NCI-H2107 (cell line): Measurements from ENCODE around the gene MCCC1.

Source experiments
- DNase-seq: peaks from one replicate; lab custom pipeline; 2025; lab: John Stamatoyannopoulos, UW

Gene MCCC1

DNA sequence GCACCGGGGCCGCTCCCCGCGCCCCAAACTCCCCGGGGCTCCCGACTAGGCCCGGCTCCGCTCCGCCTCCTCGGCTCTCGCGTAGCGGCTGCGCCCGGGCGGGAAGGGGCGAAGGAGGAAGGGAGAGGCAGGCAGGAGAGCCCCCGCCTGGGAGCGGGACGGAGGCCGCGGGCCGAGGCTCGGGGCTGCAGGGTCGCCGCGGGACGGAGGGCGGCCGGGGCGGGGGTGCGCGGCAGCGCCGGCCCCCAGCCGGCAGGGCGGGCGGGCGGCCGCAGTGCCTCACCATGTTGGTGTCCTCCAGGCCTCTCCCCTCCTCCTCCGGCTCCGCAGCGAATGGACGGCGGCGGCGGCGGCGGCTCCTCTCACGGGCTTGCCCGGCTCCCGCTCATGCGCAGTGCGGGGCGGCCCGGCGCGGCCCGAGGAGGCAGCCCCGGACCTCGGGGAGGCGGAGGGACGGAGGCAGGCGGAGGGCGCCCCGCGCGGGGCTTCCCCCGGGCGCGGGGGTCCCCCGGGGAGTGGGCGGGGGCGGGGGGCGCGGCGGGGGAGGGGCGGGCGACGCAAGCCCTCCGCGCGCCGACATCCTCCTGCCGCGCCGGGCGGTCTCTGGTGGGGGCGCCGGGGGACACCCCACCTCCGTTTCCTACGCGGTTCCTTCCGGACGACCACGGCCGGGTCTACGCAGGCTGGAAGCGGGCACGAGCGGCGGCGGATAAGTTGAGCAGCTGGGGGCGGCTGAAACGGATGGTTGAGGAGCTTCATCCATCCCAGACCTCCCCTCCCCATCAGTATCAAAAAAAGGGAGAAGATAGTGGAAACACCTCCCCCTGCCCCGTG is 118.9 kb downstream of the MCCC1 start, which contains the start of gene DCUN1D1:
DCUN1D1 (minus strand) TSS at position 335 of the 834 bp plus-strand sequence; CDS start at position 286, 49 bp downstream.
- peak; percentile 92 for DNase-seq

DNA sequence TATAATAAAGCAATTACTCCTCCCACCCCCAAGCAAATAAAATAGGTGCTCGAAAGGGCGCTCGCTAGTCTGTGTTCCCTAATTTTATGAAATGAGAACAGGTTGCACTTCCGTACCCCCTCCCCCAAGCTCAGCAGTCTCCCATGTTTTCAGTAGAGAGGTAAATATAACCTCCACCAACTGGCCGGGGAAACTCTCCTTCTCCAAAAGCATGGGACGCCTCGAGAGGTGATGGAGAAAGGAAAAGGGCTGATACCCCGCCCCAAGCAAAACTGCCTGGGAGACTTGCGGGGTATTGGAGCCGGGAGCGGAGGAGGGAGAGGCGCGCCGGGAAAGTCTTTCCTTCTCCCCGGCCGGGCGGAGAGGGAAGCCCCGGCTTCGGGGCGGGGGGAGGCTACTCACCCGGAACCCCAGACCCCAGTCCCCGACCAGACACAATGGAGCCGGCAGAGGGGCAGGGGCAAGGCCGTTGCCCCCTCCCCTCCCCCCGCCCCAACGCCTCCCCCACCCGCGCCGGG is 119.6 kb downstream of the MCCC1 start:
- no peak for DNase-seq

DNA sequence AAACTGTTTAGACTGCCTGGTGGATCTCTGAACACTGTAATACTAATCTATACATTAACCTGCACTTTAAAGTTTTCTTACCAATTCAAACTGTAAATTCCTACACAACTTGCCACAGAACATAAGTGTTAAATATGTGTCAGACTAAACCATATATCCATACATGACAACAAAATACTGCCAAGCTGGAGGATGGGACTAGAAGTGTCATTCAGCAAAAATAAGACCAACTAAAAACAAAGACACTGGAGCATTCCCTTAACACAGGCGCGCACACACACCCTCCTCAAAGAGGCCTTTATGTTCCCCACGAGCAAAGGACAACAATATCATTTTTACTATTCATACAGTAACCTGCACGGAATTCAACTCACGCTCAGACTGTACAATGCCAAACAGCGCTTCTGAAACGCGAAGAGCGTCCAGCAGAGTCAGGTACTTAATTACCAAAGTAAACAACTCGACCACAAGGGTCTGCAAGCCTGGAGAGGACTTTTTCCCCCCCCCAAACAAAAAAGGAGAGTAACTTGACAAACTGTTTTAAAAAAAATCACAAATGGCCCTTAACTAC is 120.1 kb downstream of the MCCC1 start:
- no peak for DNase-seq

DNA sequence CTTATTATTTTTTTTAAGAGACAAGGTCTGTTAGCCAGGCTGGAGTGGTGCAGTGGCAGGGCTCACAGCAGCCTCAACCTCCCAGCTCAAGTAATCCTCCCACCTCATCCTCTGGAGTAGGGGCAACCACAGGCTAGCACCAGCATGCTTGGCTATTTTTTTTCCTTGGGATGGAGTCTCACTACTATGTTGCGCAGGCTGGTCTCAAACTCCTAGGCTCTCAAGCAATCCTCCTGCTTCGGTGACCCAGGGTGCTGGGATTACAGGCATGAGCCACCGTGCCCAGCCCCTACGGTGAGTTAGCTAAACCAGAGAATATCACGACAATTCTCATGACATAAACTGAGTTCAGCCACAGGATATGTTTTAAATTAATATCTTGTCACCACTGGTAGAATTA is 120.9 kb downstream of the MCCC1 start:
- no peak for DNase-seq

DNA sequence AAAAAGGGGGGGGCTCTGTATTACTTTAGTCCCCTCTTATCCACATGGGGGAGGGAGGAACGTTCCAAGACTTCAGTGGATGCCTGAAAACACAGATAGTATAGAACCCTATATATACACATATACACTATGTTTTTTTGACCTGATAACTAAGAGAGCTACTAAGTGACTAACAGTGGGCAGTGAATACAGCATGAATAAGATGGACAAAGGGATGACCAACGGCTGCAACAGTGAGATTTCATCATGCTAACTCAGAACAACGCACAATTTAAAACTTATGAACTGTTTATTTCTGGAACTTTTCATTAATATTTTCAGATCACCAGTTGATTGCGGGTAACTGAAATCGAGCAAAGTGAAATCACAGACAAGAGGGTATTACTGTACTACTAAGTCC is 126.2 kb downstream of the MCCC1 start:
- DNase-seq: no peak

DNA sequence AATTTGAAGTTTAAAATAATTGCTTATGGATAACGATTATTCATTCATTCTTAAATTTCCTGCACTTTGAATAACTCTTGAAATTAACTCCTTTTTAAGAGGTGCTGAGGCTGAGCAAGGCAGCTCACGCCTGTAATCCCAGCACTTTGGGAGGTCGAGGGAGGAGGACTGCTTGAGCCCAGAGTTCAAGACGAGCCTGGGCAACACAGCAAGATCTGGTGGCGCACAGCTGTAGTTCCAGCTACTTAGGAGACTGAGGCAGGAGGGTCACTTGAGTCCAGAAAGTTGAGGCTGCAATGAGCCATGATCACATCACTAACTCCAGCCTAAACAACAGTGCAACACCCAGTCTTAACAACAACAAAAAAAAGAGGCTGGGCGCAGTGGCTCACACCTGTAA is 126.9 kb downstream of the MCCC1 start:
- DNase-seq: no peak

DNA sequence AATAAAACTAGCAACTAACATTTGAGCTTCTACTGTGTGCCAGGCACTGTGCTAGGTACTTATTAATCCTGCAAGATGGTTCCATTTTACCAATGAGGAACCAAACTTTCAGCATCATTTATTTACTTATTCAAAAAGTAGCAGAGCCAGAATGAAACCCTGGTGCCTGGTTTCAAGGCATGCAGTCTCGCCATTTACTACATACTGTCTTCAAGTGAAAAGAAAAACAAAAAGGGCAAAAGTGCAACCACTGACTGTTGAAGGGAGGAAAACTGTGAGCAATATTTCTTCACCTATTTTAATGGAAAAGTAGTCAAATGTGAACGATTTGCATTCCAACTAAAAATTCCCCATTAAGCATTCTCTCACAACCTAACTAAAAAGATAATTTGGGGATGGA is 127.7 kb downstream of the MCCC1 start:
- no peak for DNase-seq

DNA sequence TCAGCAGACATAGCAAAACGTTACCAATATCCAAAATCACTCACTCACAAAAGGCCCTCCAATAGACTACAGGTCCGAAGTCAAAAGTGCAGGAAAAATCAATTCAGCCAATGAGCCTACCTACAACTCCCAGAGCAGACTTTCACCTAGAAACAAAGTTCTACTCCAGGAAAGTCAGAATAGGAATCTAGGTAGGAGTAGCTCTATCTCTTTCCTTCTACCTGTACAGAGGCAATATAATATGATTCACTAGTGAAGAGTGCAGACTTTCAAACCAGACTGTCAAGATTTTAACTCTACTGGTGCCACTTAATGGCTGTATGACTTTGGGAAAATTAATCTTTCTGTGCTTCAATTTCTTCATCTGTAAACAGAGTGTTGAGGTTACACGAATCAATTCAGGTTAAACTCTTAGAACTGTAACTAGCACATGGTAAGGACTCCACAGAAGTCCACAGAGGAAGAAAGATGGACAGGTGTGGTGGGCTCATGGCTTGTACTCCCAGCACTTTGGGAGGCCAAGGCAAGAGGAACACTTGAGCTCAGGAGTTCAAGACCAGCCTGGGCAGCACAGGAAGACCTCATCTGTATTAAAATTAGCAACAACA is 128.4 kb downstream of the MCCC1 start:
- DNase-seq: no peak

DNA sequence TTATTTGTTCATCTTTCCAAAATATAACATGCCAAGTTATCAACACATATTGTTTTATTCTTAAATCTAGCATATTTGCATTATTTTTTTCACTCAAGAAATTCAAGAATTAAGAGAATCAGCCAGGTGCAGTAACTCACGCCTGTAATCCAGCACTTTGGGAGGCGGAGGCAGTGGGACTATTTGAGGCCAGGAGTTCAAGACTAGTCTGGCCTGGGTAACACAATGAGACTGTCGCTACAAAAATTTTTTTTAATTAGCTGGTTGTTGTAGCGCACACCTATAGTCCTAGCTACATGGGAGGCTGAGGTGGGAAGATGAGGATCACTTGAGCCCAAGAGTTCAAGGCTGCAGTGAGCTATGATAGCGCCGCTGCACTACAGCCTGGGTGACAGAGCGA is 129.4 kb downstream of the MCCC1 start:
- no peak for DNase-seq

DNA sequence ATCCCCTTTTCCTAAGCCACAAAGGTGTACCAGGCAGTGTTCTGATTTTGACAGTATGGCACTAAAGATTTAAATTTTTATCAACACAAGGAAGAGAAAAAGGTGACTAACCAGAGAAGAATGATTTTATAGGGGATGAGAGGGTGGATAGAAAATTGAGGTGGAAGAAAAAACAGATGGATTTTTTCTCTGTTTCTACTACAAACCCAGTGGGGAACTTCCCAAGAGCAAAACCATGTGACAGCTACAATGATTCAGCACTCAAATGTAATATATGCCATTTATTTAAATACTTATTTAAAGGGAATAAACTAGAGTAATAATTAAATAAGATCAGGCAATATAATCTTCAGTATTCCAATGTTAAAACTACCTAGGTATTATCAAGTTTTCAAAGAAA is 130.0 kb downstream of the MCCC1 start:
- DNase-seq: no peak

DNA sequence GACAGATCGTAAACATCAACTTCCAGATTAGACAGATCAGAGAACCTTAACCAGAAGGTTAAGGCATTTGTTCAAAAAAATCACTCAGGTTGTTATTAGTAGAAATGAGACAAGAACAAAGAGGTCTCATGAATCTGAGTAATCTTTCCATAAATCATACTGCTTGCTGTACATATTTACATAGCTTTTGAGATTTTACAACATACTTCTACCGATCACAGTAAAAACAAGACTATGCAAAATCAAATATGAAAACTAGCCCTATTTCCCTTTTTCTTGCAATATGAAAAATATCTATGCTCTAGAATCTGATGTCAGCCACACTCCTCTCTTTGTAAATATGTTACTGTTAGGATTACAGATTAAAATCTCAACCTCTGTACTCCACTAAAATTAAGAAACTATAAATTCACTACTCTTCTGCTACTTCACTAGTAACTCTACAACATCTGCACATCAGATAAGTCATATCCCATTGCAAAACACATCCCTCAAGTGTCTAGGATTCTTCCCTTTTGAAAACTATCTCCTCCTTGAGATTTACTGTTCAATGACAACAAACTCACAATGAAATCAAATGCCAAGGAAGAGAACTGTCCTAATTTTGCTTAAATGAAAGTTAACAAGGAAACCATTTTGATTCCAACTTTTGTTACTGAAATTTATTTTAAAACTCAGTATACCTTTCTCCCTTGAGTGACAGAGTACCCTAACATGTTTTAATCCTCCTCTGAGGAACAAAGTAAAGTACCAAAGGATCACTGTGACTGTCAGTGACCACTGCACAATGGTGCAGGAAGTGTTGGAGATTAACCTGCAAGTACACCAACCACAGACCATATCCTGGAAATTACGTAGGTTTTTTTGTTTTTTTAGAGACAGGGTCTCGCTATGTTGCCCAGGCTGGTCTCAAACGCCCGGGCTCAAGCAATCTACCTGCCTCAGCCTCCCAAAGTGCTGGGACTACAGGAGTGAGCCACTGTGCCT is 131.8 kb downstream of the MCCC1 start:
- DNase-seq: no peak

DNA sequence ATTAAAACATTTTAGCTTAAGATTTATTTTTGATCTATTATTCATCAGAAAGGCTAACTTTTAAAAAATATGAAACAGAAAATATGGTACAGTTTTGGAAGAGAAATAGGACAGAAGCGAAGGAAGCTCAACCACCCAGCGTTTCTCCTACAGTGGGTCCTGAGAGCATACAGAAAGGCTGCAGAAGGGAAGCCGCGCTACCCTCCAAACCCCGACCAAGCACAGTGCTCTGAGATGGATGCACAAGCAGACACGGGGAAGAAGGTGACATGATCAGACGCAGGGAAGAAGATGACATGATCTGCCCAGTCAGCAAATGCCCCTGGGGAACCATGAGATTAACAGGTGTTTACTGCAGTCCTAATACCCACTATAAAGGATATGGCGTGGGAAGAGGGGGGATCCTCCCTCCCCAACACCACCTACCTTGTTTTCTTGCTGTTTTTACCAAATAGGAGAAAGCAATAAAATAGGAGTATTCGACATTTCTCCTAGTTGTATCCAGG is 133.4 kb downstream of the MCCC1 start:
- DNase-seq: no peak
